A673 (cell line): ENCODE results near the gene HAUS7.

Experiments used
- EZH2 ChIP-seq: fragments of 200-600 bp; sonication (generic); IDR thresholded peaks from 2 replicates; pipeline ENCODE4 v1.6.1; 2017; ENCODE audit warnings: borderline replicate concordance, low read depth, mild to moderate bottlenecking, mixed read lengths, antibody characterized with exemption, low read length; ENCODE audit not compliant: poor library complexity, severe bottlenecking
- TF ChIP-seq, protein P1 (sequence below): fragments of 300-800, 200-600 bp; sonication (generic); conservative IDR thresholded peaks from 2 replicates; pipeline ENCODE4 v1.5.1; 2017; ENCODE audit warnings: low read depth, mild to moderate bottlenecking, antibody characterized with exemption, low read length, moderate library complexity, mixed read lengths

- TF ChIP-seq, protein P1, sequence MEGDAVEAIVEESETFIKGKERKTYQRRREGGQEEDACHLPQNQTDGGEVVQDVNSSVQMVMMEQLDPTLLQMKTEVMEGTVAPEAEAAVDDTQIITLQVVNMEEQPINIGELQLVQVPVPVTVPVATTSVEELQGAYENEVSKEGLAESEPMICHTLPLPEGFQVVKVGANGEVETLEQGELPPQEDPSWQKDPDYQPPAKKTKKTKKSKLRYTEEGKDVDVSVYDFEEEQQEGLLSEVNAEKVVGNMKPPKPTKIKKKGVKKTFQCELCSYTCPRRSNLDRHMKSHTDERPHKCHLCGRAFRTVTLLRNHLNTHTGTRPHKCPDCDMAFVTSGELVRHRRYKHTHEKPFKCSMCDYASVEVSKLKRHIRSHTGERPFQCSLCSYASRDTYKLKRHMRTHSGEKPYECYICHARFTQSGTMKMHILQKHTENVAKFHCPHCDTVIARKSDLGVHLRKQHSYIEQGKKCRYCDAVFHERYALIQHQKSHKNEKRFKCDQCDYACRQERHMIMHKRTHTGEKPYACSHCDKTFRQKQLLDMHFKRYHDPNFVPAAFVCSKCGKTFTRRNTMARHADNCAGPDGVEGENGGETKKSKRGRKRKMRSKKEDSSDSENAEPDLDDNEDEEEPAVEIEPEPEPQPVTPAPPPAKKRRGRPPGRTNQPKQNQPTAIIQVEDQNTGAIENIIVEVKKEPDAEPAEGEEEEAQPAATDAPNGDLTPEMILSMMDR: no peak
- no peak for TF ChIP-seq EZH2
These were observed 26.2 kb upstream of the HAUS7 start for GRCh38 chrX:153496590-153496959.
